Karpas-422 (cell line): ENCODE data around the gene ACRBP. TPM values are rescaled to one million over a fixed set of nuclear protein-coding genes. Genes with fewer than 3 reads are reported as not detected.

Experiments
- DNase-seq: peaks from one replicate; pipeline ENCODE4 v3.0.0-alpha.2; 2015
- H2AFZ ChIP-seq: fragments of 200-600 bp; sonication (generic); 2 replicates; pipeline ENCODE4 v1.6.1; 2014; ENCODE audit warnings: antibody characterized with exemption, low read length, mixed read lengths
- H3K27ac ChIP-seq: fragments of 200-600 bp; sonication (generic); 2 replicates; pipeline ENCODE4 v1.5.1; 2014; ENCODE audit warnings: mild to moderate bottlenecking, low read length, moderate library complexity
- H3K27me3 ChIP-seq: fragments of 200-600 bp; sonication (generic); 2 replicates; pipeline ENCODE4 v1.6.1; 2014; ENCODE audit warnings: low read length, mixed read lengths
- H3K36me3 ChIP-seq: fragments of 200-600 bp; sonication (generic); 2 replicates; pipeline ENCODE4 v1.6.1; 2014; ENCODE audit warnings: low read length, mixed read lengths; ENCODE audit not compliant: insufficient read depth
- H3K4me1 ChIP-seq: fragments of 200-600 bp; sonication (generic); 2 replicates; pipeline ENCODE4 v1.6.1; 2014; ENCODE audit warnings: mild to moderate bottlenecking, low read length, mixed read lengths
- H3K4me2 ChIP-seq: fragments of 200-600 bp; sonication (generic); 2 replicates; pipeline ENCODE4 v1.6.1; 2014; ENCODE audit warnings: low read length, low read depth, mild to moderate bottlenecking; ENCODE audit not compliant: poor library complexity, severe bottlenecking
- H3K4me3 ChIP-seq: fragments of 200-600 bp; sonication (generic); 2 replicates; pipeline ENCODE4 v1.5.1; 2014; ENCODE audit warnings: mild to moderate bottlenecking, antibody characterized with exemption, low read length, mixed read lengths
- H3K79me2 ChIP-seq: fragments of 200-600 bp; sonication (generic); 2 replicates; pipeline ENCODE4 v1.6.1; 2014; ENCODE audit warnings: mild to moderate bottlenecking, low read length, mixed read lengths
- H3K9ac ChIP-seq: fragments of 200-600 bp; sonication (generic); 2 replicates; pipeline ENCODE4 v1.6.0; 2014; ENCODE audit warnings: low read length
- H3K9me2 ChIP-seq: fragments of 200-600 bp; sonication (generic), shearing (Covaris generic); replicated peaks from 2 replicates; pipeline ENCODE4 v1.6.0; 2014; ENCODE audit warnings: mild to moderate bottlenecking, low read length, moderate library complexity; ENCODE audit not compliant: insufficient read depth
- H3K9me3 ChIP-seq: fragments of 300-700, 200-600 bp; sonication (generic); 2 replicates; pipeline ENCODE4 v1.6.1; 2014; ENCODE audit warnings: low read length, mixed read lengths
- H4K20me1 ChIP-seq: fragments of 200-600 bp; sonication (generic); 2 replicates; pipeline ENCODE4 v1.6.1; 2014; ENCODE audit warnings: mild to moderate bottlenecking, antibody characterized with exemption, low read length, low read depth; ENCODE audit not compliant: insufficient read depth
- total RNA-seq: library from RNA; depleted of rRNA; stranded (reverse); fragments of >200 nt; shearing (Covaris generic); gene quantifications from 2 replicates; pipeline ENCODE4 v1.2.3, GENCODE V29; 2014; ENCODE audit warnings: low replicate concordance

The ACRBP gene
- total RNA-seq, 1 experiment from 2014 or later = 4.2 TPM

DNA sequence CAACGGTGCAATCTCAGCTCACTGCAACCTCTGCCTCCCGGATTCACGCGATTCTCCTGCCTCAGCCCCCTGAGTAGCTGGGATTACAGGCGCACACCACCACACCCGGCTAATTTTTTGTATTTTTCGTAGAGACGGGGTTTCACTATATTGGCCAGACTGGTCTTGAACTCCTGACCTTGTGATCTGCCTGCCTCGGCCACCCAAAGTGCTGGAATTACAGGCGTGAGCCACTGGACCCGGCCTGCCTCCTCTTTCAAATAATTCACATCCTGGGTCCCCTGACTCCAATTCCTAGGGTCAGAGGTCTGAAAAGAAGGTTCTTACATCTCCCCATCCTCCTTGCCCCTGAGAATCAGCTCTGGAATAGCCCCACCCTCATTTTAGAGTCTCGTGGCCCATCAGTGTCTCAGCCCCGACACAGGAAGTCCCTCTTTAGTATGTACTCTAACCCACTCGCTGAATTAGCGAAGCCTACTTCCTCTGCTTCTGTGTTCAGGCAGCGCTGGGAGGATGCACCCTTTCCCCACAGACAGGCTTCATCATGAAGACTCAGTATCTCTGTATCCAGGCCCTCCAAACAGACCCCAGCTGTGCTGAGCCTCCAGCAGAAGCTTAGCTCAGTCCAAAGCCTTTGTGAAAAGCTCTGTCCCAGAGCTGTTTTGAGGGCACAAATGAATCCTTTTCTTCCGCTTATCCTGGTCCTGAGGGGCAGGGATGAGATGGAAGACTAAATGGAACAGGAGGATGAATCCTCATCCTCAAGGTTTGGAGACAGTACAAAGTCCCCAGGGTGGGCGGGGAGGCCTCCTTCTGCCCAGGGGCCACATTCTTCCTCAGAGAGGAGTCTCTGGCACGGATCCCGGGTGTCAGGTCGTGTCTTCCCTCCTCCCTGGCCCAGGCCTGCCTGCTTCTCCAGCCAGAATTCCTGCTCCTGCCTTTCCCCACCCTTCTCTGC lies 14.9 kb downstream of the ACRBP start:
- Histone ChIP-seq H3K4me3 (peak overlapping the region; percentile 70), H3K27ac (peak overlapping the region; percentile 85), H3K4me1 (peaks cover 62% of the 10 kb centered on the region), H3K36me3 (no peaks in the 10 kb centered on the region), H3K79me2 (peaks cover 15% of the 10 kb centered on the region), H2AFZ (peak overlapping the region; percentile 14; the same call in 1 of the 2 replicates), H3K27me3 (no peaks in the 10 kb centered on the region), H3K9me2 (no peaks in the 10 kb centered on the region), H4K20me1 (no peaks in the 10 kb centered on the region), H3K9me3 (no peaks in the 10 kb centered on the region), H3K9ac (peak overlapping the region; percentile 80), H3K4me2 (peak overlapping the region; percentile 86)
- peak; percentile 94 for DNase-seq

- Histone ChIP-seq H3K9me2 (no peaks in the 10 kb centered on the region), H3K27me3 (no peaks in the 10 kb centered on the region), H3K4me2 (peak overlapping the region; percentile 86), H3K27ac (peak overlapping the region; percentile 85), H3K79me2 (peaks cover 23% of the 10 kb centered on the region), H4K20me1 (no peaks in the 10 kb centered on the region), H3K9me3 (no peaks in the 10 kb centered on the region), H2AFZ (peak overlapping the region; percentile 8; the same call in 1 of the 2 replicates), H3K36me3 (no peaks in the 10 kb centered on the region), H3K4me1 (peaks cover 69% of the 10 kb centered on the region), H3K4me3 (peak overlapping the region; percentile 70), H3K9ac (peak overlapping the region; percentile 80)
- peak; percentile 78 for DNase-seq
Observed at GRCh38 chr12:6631549-6631961, 15.7 kb downstream of the ACRBP start.

GRCh38 chr12:6630736-6631135 lies 16.5 kb downstream of the ACRBP start:
- peak overlapping the region; percentile 8; the same call in 1 of the 2 replicates for H2AFZ ChIP-seq
- no peaks in the 10 kb centered on the region for H4K20me1 ChIP-seq
- DNase-seq = no peak
- no peaks in the 10 kb centered on the region for H3K36me3 ChIP-seq
- no peaks in the 10 kb centered on the region for H3K9me2 ChIP-seq
- no peaks in the 10 kb centered on the region for H3K9me3 ChIP-seq
- H3K4me3 ChIP-seq = peak overlapping the region; percentile 70
- H3K27ac ChIP-seq = peak overlapping the region; percentile 85
- peak overlapping the region; percentile 80 for H3K9ac ChIP-seq
- no peaks in the 10 kb centered on the region for H3K27me3 ChIP-seq
- H3K4me2 ChIP-seq = peak overlapping the region; percentile 86
- peaks cover 27% of the 10 kb centered on the region for H3K79me2 ChIP-seq
- peaks cover 64% of the 10 kb centered on the region for H3K4me1 ChIP-seq

DNA sequence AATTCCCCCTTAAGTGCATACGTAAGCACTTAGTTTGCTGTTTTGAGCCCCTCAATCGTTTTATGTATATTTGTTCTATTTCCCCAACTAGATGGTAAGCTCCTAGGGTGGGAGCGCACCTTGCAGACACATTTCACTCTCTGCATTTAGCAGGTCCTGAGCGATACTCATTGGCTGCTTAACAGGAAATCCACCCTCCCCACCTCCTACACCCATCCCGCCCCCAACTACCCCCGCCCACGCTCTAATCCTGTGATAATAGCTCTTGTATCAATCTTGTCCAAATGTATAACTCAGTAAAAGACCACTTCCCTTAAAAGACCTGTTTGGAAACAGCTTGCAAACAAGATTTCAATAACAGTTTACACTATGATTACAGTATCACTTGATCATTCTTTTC lies 19.6 kb downstream of the ACRBP start:
- no peaks in the 10 kb centered on the region for H4K20me1 ChIP-seq
- no peak overlapping the region for H2AFZ ChIP-seq
- peak overlapping the region; percentile 67 for H3K4me3 ChIP-seq
- H3K4me2 ChIP-seq = peak overlapping the region; percentile 88
- no peaks in the 10 kb centered on the region for H3K36me3 ChIP-seq
- no peaks in the 10 kb centered on the region for H3K27me3 ChIP-seq
- H3K9me3 ChIP-seq = no peaks in the 10 kb centered on the region
- H3K4me1 ChIP-seq = peaks cover 44% of the 10 kb centered on the region
- peak; percentile 90 for DNase-seq
- H3K9ac ChIP-seq = peak overlapping the region; percentile 64
- no peaks in the 10 kb centered on the region for H3K9me2 ChIP-seq
- peaks cover 32% of the 10 kb centered on the region for H3K79me2 ChIP-seq
- H3K27ac ChIP-seq = peak overlapping the region; percentile 65

- H3K4me3 ChIP-seq = peak overlapping the region; percentile 67
- H3K4me1 ChIP-seq = peaks cover 35% of the 10 kb centered on the region
- no peaks in the 10 kb centered on the region for H3K36me3 ChIP-seq
- H4K20me1 ChIP-seq = no peaks in the 10 kb centered on the region
- peak overlapping the region; percentile 88 for H3K4me2 ChIP-seq
- peak; percentile 30 for DNase-seq
- H3K27me3 ChIP-seq = no peaks in the 10 kb centered on the region
- H3K9ac ChIP-seq = peak overlapping the region; percentile 64
- peaks cover 32% of the 10 kb centered on the region for H3K79me2 ChIP-seq
- no peaks in the 10 kb centered on the region for H3K9me2 ChIP-seq
- no peaks in the 10 kb centered on the region for H3K9me3 ChIP-seq
- no peak overlapping the region for H2AFZ ChIP-seq
- H3K27ac ChIP-seq = peak overlapping the region; percentile 39
Observed at GRCh38 chr12:6626654-6627283, 20.5 kb downstream of the ACRBP start.

DNA sequence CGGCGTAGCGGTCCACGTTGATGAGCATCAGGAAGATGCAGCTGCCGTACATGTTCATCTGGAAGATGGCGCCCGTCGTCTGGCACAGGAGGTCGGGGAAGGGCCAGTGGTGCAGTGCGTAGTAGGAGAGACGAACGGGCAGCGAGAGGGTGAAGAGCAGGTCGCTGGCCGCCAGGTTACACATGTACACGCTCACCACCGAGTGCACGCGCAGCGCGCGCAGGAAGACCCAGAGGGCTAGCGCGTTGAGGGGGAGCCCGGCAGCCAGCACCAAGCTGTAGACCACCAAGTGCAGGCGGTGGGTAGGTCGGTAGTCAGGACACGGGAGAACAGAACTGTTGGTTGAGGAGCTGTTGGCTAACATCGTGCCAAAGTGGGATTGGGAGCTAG lies 26.4 kb downstream of the ACRBP start:
- H3K4me2 ChIP-seq = no peak overlapping the region
- no peaks in the 10 kb centered on the region for H3K9me3 ChIP-seq
- H3K79me2 ChIP-seq = peaks cover 5% of the 10 kb centered on the region; the same call in 1 of the 2 replicates
- no peaks in the 10 kb centered on the region for H3K27me3 ChIP-seq
- H3K4me3 ChIP-seq = no peak overlapping the region
- H4K20me1 ChIP-seq = no peaks in the 10 kb centered on the region
- H2AFZ ChIP-seq = no peak overlapping the region
- no peaks in the 10 kb centered on the region for H3K9me2 ChIP-seq
- H3K27ac ChIP-seq = no peak overlapping the region
- H3K36me3 ChIP-seq = no peaks in the 10 kb centered on the region
- no peak for DNase-seq
- no peaks in the 10 kb centered on the region; the same call in 1 of the 2 replicates for H3K4me1 ChIP-seq
- H3K9ac ChIP-seq = no peak overlapping the region

- DNase-seq = no peak
- Histone ChIP-seq H2AFZ (no peak overlapping the region), H3K9me3 (no peaks in the 10 kb centered on the region), H3K27me3 (no peaks in the 10 kb centered on the region), H3K36me3 (no peaks in the 10 kb centered on the region), H3K4me1 (no peaks in the 10 kb centered on the region; the same call in 1 of the 2 replicates), H3K79me2 (peaks cover 5% of the 10 kb centered on the region; the same call in 1 of the 2 replicates), H4K20me1 (no peaks in the 10 kb centered on the region), H3K9me2 (no peaks in the 10 kb centered on the region), H3K4me3 (no peak overlapping the region), H3K4me2 (no peak overlapping the region), H3K9ac (no peak overlapping the region), H3K27ac (no peak overlapping the region)
Observed at GRCh38 chr12:6620137-6620884, 26.9 kb downstream of the ACRBP start.
